Osteoblast (primary cell): ENCODE measurements around the gene ELMO2. TPM values are rescaled to one million over a fixed set of nuclear protein-coding genes. Genes with fewer than 3 reads are reported as not detected.
A peak's percentile ranks its signal among the peaks of the same experiment; 100 is the strongest.

Experiments
- DNase-seq: peaks from one replicate; pipeline ENCODE4 v3.0.0; 2011; ENCODE audit warnings: low spot score, mixed read lengths; ENCODE audit not compliant: insufficient read length; ENCODE audit errors: missing footprints
- H2AFZ ChIP-seq: 2 replicates; pipeline ENCODE4 v1.6.0; 2011; ENCODE audit warnings: mild to moderate bottlenecking, low read length
- H3K27ac ChIP-seq: 2 replicates; pipeline ENCODE4 v1.5.1; 2011; ENCODE audit warnings: mild to moderate bottlenecking, low read depth, low read length, moderate library complexity
- H3K27me3 ChIP-seq: 2 replicates; pipeline ENCODE4 v1.6.0; 2012; ENCODE audit warnings: mild to moderate bottlenecking, control low read depth, inconsistent platforms, low read length, moderate library complexity; ENCODE audit not compliant: insufficient read depth
- H3K36me3 ChIP-seq: 2 replicates; pipeline ENCODE4 v1.5.1; 2011; ENCODE audit warnings: mild to moderate bottlenecking, low read length, control low read depth, moderate library complexity; ENCODE audit not compliant: insufficient read depth
- H3K4me1 ChIP-seq: 2 replicates; pipeline ENCODE4 v1.5.1; 2011; ENCODE audit warnings: mild to moderate bottlenecking, low read length, control low read depth, moderate library complexity; ENCODE audit not compliant: insufficient read depth
- H3K4me2 ChIP-seq: 2 replicates; pipeline ENCODE4 v1.6.0; 2011; ENCODE audit warnings: mild to moderate bottlenecking, low read length; ENCODE audit not compliant: insufficient read depth
- H3K4me3 ChIP-seq: fragments of 200-600 bp; sonication (generic); 3 replicates; pipeline ENCODE4 v1.5.1; 2012; ENCODE audit warnings: mild to moderate bottlenecking, low read length, inconsistent platforms; ENCODE audit not compliant: insufficient read depth
- H3K79me2 ChIP-seq: 2 replicates; pipeline ENCODE4 v1.6.0; 2012; ENCODE audit warnings: mild to moderate bottlenecking, low read length, control low read depth, inconsistent platforms; ENCODE audit not compliant: insufficient read depth
- H3K9me3 ChIP-seq: 2 replicates; pipeline ENCODE4 v1.5.1; 2011; ENCODE audit warnings: low read depth, low read length, control low read depth
- H4K20me1 ChIP-seq: 2 replicates; pipeline ENCODE4 v1.6.0; 2012; ENCODE audit warnings: mild to moderate bottlenecking, low read length, control low read depth; ENCODE audit not compliant: insufficient read depth
- total RNA-seq: library from RNA; depleted of rRNA; stranded (reverse); fragments of >200 nt; gene quantifications from 2 replicates; pipeline ENCODE4 v1.2.3, GENCODE V29; 2012
- TF ChIP-seq, protein P1 (sequence below): IDR thresholded peaks from 2 replicates; pipeline ENCODE4 v1.5.1; 2011; ENCODE audit warnings: mild to moderate bottlenecking, low read depth, low read length, moderate library complexity; ENCODE audit errors: extremely low read depth

Gene ELMO2
- total RNA-seq, 1 donor: 46.7 TPM

DNA sequence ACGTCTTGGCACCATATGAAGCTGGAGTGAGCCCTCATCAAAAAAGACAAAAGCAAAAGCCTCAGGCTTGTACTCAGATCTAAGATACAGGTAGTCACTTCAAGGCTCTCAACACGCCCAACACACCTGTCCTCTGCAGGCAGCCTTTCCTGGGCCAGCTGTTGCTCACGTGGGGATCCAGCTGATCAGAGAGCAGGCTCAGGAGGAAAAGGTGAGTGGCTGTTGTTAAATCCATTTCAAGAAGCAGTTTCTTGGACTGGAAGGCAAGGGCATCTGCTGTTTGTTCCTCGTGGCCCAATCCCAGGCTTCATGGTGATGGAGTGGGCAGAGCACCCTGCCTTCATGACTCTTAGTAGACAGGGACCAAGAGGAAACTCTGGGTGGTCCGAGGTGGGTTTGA, 39.6 kb downstream of the ELMO2 start:
- Histone ChIP-seq H3K36me3 (peaks cover 55% of the 10 kb centered on the region), H3K4me2 (no peak overlapping the region)

DNA sequence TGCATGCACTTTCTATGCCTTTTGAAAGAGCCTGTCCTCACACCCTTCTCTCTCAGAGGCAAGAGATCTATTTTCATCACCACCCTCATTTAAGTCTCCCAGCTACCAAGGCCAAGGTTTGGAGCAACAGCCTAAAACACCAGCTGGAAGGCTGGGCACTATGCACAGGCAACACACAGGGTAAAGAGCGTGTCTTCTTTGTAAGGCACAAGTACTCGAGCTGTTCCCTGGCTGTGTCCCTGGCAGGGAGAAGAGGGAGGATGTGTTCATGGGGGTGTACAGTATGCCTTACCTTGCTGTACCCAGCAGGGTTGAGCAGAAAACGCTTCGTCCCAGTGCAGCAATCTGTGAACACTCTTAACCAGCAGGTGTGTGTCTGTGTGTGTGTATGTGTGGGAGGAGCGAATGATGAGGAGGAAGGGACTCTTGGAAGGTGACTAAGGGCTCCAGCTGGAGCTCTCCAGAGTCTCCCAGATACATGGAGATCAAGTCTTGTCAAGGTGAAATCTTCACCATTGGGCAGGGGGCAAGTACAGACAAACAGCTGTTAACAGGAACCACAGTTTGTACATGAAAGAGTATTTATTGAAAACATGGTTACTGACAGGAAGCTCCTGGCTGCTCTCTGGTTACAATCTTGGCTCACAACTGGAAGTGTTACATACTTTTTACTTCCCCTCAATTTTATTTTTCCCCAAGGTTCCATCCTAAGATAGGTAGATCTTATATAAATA, 40.8 kb downstream of the ELMO2 start:
- H3K79me2 ChIP-seq: peaks cover 35% of the 10 kb centered on the region
- H3K4me1 ChIP-seq: peaks cover 30% of the 10 kb centered on the region
- peak overlapping the region; percentile 94 for H3K4me2 ChIP-seq
- no peaks in the 10 kb centered on the region for H3K27me3 ChIP-seq
- peaks cover 23% of the 10 kb centered on the region for H4K20me1 ChIP-seq
- H3K9me3 ChIP-seq: no peaks in the 10 kb centered on the region
- TF ChIP-seq, protein P1, sequence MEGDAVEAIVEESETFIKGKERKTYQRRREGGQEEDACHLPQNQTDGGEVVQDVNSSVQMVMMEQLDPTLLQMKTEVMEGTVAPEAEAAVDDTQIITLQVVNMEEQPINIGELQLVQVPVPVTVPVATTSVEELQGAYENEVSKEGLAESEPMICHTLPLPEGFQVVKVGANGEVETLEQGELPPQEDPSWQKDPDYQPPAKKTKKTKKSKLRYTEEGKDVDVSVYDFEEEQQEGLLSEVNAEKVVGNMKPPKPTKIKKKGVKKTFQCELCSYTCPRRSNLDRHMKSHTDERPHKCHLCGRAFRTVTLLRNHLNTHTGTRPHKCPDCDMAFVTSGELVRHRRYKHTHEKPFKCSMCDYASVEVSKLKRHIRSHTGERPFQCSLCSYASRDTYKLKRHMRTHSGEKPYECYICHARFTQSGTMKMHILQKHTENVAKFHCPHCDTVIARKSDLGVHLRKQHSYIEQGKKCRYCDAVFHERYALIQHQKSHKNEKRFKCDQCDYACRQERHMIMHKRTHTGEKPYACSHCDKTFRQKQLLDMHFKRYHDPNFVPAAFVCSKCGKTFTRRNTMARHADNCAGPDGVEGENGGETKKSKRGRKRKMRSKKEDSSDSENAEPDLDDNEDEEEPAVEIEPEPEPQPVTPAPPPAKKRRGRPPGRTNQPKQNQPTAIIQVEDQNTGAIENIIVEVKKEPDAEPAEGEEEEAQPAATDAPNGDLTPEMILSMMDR: no peak
- no peak overlapping the region for H3K27ac ChIP-seq
- peaks cover 46% of the 10 kb centered on the region for H3K36me3 ChIP-seq
- no peak overlapping the region for H3K4me3 ChIP-seq
- no peak overlapping the region for H2AFZ ChIP-seq
- DNase-seq: peak; percentile 22

More for the DNA sequence above, 39.6 kb downstream of the ELMO2 start:
- Histone ChIP-seq H3K4me1 (peaks cover 34% of the 10 kb centered on the region), H3K79me2 (peaks cover 24% of the 10 kb centered on the region), H3K9me3 (no peaks in the 10 kb centered on the region), H3K4me3 (no peak overlapping the region), H3K27ac (no peak overlapping the region), H4K20me1 (peaks cover 13% of the 10 kb centered on the region), H2AFZ (no peak overlapping the region), H3K27me3 (no peaks in the 10 kb centered on the region)
- no peak for DNase-seq
- TF ChIP-seq, protein P1: no peak

DNA sequence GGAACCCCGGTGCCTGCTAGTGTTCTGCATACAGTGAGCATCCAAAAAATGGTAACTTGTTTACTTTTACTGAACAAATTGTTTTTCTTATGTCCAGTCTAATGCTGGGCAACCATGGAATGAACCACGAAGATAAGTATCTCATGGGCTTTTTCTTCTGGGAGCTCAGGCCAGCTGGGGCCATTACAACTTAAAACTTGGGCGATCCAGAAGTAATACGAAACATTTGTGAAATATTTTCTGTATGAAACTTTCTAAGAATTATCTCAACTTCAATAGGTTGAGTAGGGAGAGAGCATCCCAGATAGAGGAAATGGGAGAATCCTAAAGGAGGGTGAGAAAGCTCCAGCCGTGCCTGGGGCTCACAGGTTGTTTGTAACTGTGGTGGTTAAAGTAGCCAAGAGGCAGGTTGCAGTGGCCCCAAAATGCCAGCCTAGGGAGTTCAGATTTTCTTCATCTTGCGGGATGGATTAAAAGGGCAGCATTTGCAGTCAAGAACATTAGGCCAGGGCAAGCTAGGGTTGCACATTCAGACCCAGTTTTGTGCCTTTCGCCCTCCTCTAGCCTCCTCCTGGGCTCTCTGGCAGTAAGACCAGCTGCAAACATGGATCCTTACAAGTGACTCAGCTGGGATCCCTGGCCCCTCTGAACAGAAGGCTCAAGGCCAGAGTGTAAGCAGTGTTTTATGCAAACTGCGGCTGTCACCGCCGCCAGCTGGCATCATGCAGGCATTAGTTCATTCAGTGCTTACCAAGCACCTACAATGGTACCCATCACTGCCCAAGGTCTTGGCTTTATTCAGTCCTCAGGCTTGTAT, 41.5 kb downstream of the ELMO2 start:
- H3K36me3 ChIP-seq: peaks cover 39% of the 10 kb centered on the region
- H4K20me1 ChIP-seq: peaks cover 23% of the 10 kb centered on the region
- H3K9me3 ChIP-seq: no peaks in the 10 kb centered on the region
- peak overlapping the region; percentile 99 for H3K4me3 ChIP-seq
- H3K27me3 ChIP-seq: no peaks in the 10 kb centered on the region
- peak; percentile 48 for DNase-seq
- TF ChIP-seq, protein P1: no peak
- H2AFZ ChIP-seq: peak overlapping the region; percentile 88
- peak overlapping the region; percentile 94 for H3K4me2 ChIP-seq
- peaks cover 39% of the 10 kb centered on the region for H3K79me2 ChIP-seq
- H3K4me1 ChIP-seq: peaks cover 30% of the 10 kb centered on the region
- peak overlapping the region; percentile 96 for H3K27ac ChIP-seq
